Fibroblast of lung (primary cell): ENCODE data around the gene PRH2. TPM values are rescaled to one million over a fixed set of nuclear protein-coding genes. Genes with fewer than 3 reads are reported as not detected.

Source experiments
- DNase-seq, 2 donors: peaks; one replicate each; pipeline versions ENCODE4 v3.0.0 to v3.0.0-alpha.2; 2010; ENCODE audit warnings: low read depth in 2 of 2
- H2AFZ ChIP-seq: 2 replicates; pipeline ENCODE4 v1.5.1; 2012; ENCODE audit warnings: low read length, control low read depth, inconsistent platforms
- H3K27ac ChIP-seq: 2 replicates; pipeline ENCODE4 v1.5.1; 2011; ENCODE audit warnings: low read length, control low read depth; ENCODE audit not compliant: insufficient read depth
- H3K27me3 ChIP-seq: 2 replicates; pipeline ENCODE4 v1.5.1; 2011; ENCODE audit warnings: mild to moderate bottlenecking, low read length; ENCODE audit not compliant: control insufficient read depth, insufficient read depth
- H3K36me3 ChIP-seq: 2 replicates; pipeline ENCODE4 v1.5.1; 2011; ENCODE audit warnings: low read length; ENCODE audit not compliant: control insufficient read depth, insufficient read depth
- H3K4me1 ChIP-seq: 2 replicates; pipeline ENCODE4 v1.5.1; 2011; ENCODE audit warnings: low read length; ENCODE audit not compliant: control insufficient read depth, insufficient read depth; ENCODE audit errors: extremely low read depth
- H3K4me2 ChIP-seq: 2 replicates; pipeline ENCODE4 v1.5.1; 2011; ENCODE audit warnings: low read length, control low read depth; ENCODE audit not compliant: insufficient read depth; ENCODE audit errors: extremely low read depth
- H3K4me3 ChIP-seq, 4 experiments: fragments of 200-600 bp in 1 of 4; sonication (generic) in 1 of 4; replicated peaks in 1 of 4; 2 replicates each; pipeline ENCODE4 v1.5.1; 2011 to 2016; ENCODE audit warnings: low read length in 4 of 4, low read depth in 3 of 4, mild to moderate bottlenecking in 3 of 4, control low read depth in 2 of 4, inconsistent platforms in 1 of 4, mixed read lengths in 1 of 4; ENCODE audit not compliant: insufficient read depth in 1 of 4; ENCODE audit errors: control extremely low read depth in 1 of 4
- H3K79me2 ChIP-seq: 2 replicates; pipeline ENCODE4 v1.5.1; 2012; ENCODE audit warnings: mild to moderate bottlenecking, low read length, inconsistent platforms; ENCODE audit not compliant: control insufficient read depth, insufficient read depth
- H3K9ac ChIP-seq: 2 replicates; pipeline ENCODE4 v1.5.1; 2011; ENCODE audit warnings: mild to moderate bottlenecking, low read length, control low read depth; ENCODE audit not compliant: insufficient read depth
- H3K9me3 ChIP-seq: 2 replicates; pipeline ENCODE4 v1.5.1; 2012; ENCODE audit warnings: low read depth, low read length; ENCODE audit not compliant: control insufficient read depth, insufficient read depth
- H4K20me1 ChIP-seq: 2 replicates; pipeline ENCODE4 v1.5.1; 2011; ENCODE audit warnings: low read length; ENCODE audit not compliant: control insufficient read depth, insufficient read depth; ENCODE audit errors: extremely low read depth
- CTCF ChIP-seq, 2 donors: IDR thresholded peaks in 1 of 2; conservative IDR thresholded peaks in 1 of 2; 1 replicate in 1 of 2; 2 replicates in 1 of 2; pipeline ENCODE4 v1.5.1; 2011 to 2012; ENCODE audit warnings: low read length in 2 of 2, control low read depth in 1 of 2, inconsistent platforms in 1 of 2, low read depth in 1 of 2, mild to moderate bottlenecking in 1 of 2
- EZH2 ChIP-seq: IDR thresholded peaks from 2 replicates; pipeline ENCODE4 v1.5.1; 2012; ENCODE audit warnings: low read length, control low read depth, mild to moderate bottlenecking; ENCODE audit errors: missing control alignments
- polyA plus RNA-seq, 2 donors: library from polyadenylated mRNA; depleted of rRNA in 1 of 2; stranded (reverse) in 1 of 2; unstranded in 1 of 2; fragments of >200 nt; gene quantifications; 2 replicates each; pipeline ENCODE4 v1.2.1, GENCODE V29; 2011 to 2012; ENCODE audit warnings: missing spikeins in 1 of 2
- total RNA-seq: library from RNA; depleted of rRNA; stranded (reverse); fragments of >200 nt; gene quantifications from 2 replicates; pipeline ENCODE4 v1.2.1, GENCODE V29; 2014

PRH2 gene
- total and polyA plus RNA-seq, 2 donors (not counting 1 experiment from before 2014, with no cell fraction given), result 0.14 TPM; not detected in 1

- H3K27ac ChIP-seq, result no peak within 1 kb of the TSS
- H3K4me3 ChIP-seq, result no peak within 1 kb of the TSS
- no peaks in the 10 kb centered on the region for H4K20me1 ChIP-seq
- DNase-seq, result no peak
- H3K27me3 ChIP-seq, result no peaks in the 10 kb centered on the region
- H3K36me3 ChIP-seq, result no peaks in the 10 kb centered on the region
- no peak within 1 kb of the TSS for H3K9ac ChIP-seq
- H3K79me2 ChIP-seq, result no peaks in the 10 kb centered on the region
- no peaks in the 10 kb centered on the region for H3K4me1 ChIP-seq
- no peaks in the 10 kb centered on the region for H3K9me3 ChIP-seq
- no peak within 1 kb of the TSS for H2AFZ ChIP-seq
- H3K4me2 ChIP-seq, result no peak within 1 kb of the TSS
- TF ChIP-seq CTCF (conservative IDR thresholded peaks at IDR 0.05 in 1 of 2, IDR thresholded peaks at IDR 0.05 in 1 of 2; ENCODE audit: low read depth in 1 of 2, low read length in 2 of 2) (no peak), EZH2 (no peak)
Measured at GRCh38 chr12:10909462-10909861, 19.6 kb upstream of the PRH2 start, which contains the start of gene TAS2R13. TSS of gene TAS2R13 (minus strand) at chr12:10909562. CDS start at chr12:10909298, 264 bp downstream.

GRCh38 chr12:10910380-10910779, 18.7 kb upstream of the PRH2 start:
- TF ChIP-seq CTCF (conservative IDR thresholded peaks at IDR 0.05 in 1 of 2, IDR thresholded peaks at IDR 0.05 in 1 of 2; ENCODE audit: low read depth in 1 of 2, low read length in 2 of 2), result no peak
- TF ChIP-seq EZH2, result no peak
- no peaks in the 10 kb centered on the region for H3K79me2 ChIP-seq
- no peak overlapping the region for H3K4me3 ChIP-seq
- H3K27ac ChIP-seq, result no peak overlapping the region
- H3K4me1 ChIP-seq, result no peaks in the 10 kb centered on the region
- no peaks in the 10 kb centered on the region for H3K9me3 ChIP-seq
- no peaks in the 10 kb centered on the region for H3K36me3 ChIP-seq
- H3K27me3 ChIP-seq, result no peaks in the 10 kb centered on the region
- H3K9ac ChIP-seq, result no peak overlapping the region
- H2AFZ ChIP-seq, result no peak overlapping the region
- no peak overlapping the region for H3K4me2 ChIP-seq
- no peak for DNase-seq
- H4K20me1 ChIP-seq, result no peaks in the 10 kb centered on the region

GRCh38 chr12:10919809-10920208, 9.2 kb upstream of the PRH2 start:
- no peak for DNase-seq
- no peaks in the 10 kb centered on the region for H4K20me1 ChIP-seq
- H3K4me3 ChIP-seq, result no peak overlapping the region
- H3K79me2 ChIP-seq, result no peaks in the 10 kb centered on the region
- no peak overlapping the region for H3K4me2 ChIP-seq
- H2AFZ ChIP-seq, result no peak overlapping the region
- H3K27ac ChIP-seq, result no peak overlapping the region
- no peaks in the 10 kb centered on the region for H3K9me3 ChIP-seq
- TF ChIP-seq EZH2, result no peak
- TF ChIP-seq CTCF (conservative IDR thresholded peaks at IDR 0.05 in 1 of 2, IDR thresholded peaks at IDR 0.05 in 1 of 2; ENCODE audit: low read depth in 1 of 2, low read length in 2 of 2), result no peak
- no peak overlapping the region for H3K9ac ChIP-seq
- no peaks in the 10 kb centered on the region for H3K4me1 ChIP-seq
- H3K36me3 ChIP-seq, result no peaks in the 10 kb centered on the region
- no peaks in the 10 kb centered on the region for H3K27me3 ChIP-seq
